Thyroid gland (tissue), 4 donors: Measurements from ENCODE around the gene MSX1.

Experiments used
- POLR2A ChIP-seq, 2 donors: fragments of 450-650 bp; IDR thresholded peaks; one replicate each; pipeline ENCODE4 v1.6.1; 2017; ENCODE audit warnings: antibody characterized with exemption in 2 of 2, mild to moderate bottlenecking in 2 of 2, moderate library complexity in 1 of 2
- TF ChIP-seq, protein P1 (sequence below), 6 experiments: fragments of 200-600 bp in 3 of 6; fragments of 450-650 bp in 3 of 6; sonication (generic) in 3 of 6; IDR thresholded peaks; one replicate each; pipeline ENCODE4 v1.5.1; 2016 to 2019; ENCODE audit warnings: antibody characterized with exemption in 6 of 6, mild to moderate bottlenecking in 2 of 6, inconsistent platforms in 1 of 6, moderate library complexity in 1 of 6

GRCh38 chr4:4870576-4871241 lies 11.2 kb downstream of the MSX1 start:
- no peak for TF ChIP-seq POLR2A (IDR thresholded peaks at IDR 0.05)
- TF ChIP-seq, protein P1, sequence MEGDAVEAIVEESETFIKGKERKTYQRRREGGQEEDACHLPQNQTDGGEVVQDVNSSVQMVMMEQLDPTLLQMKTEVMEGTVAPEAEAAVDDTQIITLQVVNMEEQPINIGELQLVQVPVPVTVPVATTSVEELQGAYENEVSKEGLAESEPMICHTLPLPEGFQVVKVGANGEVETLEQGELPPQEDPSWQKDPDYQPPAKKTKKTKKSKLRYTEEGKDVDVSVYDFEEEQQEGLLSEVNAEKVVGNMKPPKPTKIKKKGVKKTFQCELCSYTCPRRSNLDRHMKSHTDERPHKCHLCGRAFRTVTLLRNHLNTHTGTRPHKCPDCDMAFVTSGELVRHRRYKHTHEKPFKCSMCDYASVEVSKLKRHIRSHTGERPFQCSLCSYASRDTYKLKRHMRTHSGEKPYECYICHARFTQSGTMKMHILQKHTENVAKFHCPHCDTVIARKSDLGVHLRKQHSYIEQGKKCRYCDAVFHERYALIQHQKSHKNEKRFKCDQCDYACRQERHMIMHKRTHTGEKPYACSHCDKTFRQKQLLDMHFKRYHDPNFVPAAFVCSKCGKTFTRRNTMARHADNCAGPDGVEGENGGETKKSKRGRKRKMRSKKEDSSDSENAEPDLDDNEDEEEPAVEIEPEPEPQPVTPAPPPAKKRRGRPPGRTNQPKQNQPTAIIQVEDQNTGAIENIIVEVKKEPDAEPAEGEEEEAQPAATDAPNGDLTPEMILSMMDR (IDR thresholded peaks at IDR 0.05), result no peak
